Ectodermal cell (in vitro differentiated cells): Measurements from ENCODE around the gene ASPSCR1.
A peak's percentile ranks its signal among the peaks of the same experiment; 100 is the strongest.

Source experiments
- H3K27ac ChIP-seq: 2 replicates; pipeline ENCODE4 v1.7.0; 2013; ENCODE audit warnings: mild to moderate bottlenecking, low read depth, low read length; ENCODE audit not compliant: insufficient read depth, poor library complexity, severe bottlenecking
- H3K27me3 ChIP-seq: 2 replicates; pipeline ENCODE4 v1.7.0; 2013; ENCODE audit warnings: mild to moderate bottlenecking, low read length; ENCODE audit not compliant: insufficient read depth, control insufficient read depth, poor library complexity, severe bottlenecking
- H3K36me3 ChIP-seq: one replicate; pipeline ENCODE4 v1.7.0; 2013; ENCODE audit warnings: low read length; ENCODE audit not compliant: control insufficient read depth, insufficient read depth
- H3K4me1 ChIP-seq: one replicate; pipeline ENCODE4 v1.7.0; 2013; ENCODE audit warnings: low read length; ENCODE audit not compliant: control insufficient read depth, insufficient read depth
- H3K4me3 ChIP-seq: 2 replicates; pipeline ENCODE4 v1.7.0; 2013; ENCODE audit warnings: low read depth, low read length, control low read depth; ENCODE audit not compliant: insufficient read depth
- H3K9me3 ChIP-seq: 2 replicates; pipeline ENCODE4 v1.7.0; 2013; ENCODE audit warnings: mild to moderate bottlenecking, low read length, moderate library complexity; ENCODE audit not compliant: control insufficient read depth
- WGBS, 2 experiments: methylation state at CpG; one replicate each; pipeline ENCODE4 v1.1.7; 2013; ENCODE audit warnings: missing lambda C conversion rate in 2 of 2; 5-methylcytosine and 5-hydroxymethylcytosine counted together

ASPSCR1 gene

DNA sequence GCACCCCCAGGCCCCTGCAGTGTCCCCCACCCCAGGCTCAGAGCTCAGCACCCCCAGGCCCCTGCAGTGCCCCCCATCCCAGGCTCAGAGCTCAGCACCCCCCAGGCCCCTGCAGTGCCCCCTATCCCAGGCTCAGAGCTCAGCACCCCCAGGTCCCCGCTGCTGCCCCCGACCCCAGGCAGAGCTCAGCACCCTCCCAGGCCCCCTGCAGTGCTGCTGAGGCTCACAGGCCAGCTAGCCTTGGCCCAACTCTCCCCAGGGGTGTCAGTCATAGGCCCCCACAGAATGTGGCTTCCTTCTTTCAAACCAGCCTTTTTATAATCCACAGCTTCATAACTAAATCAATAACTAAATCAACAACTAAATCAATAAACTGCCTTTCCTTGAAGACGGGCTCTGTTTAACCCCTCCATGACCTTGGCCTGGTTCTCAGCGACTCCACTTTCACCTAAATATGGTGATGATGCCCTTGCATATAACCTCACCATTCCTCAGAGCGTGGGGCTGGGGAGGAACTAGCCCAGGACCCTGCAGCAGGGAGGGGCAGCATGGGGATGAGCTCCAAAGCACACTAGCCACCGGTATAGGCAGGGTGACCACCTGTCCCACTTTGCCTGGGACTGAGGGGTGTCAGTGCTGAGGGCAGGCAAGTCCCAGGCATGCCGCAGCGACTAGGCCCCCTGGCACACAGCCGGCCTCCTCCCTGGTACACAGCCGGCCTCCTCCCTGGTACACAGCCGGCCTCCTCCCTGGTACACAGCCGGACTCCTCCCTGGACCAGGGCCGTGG is 21.5 kb upstream of the ASPSCR1 start:
- H3K27me3 ChIP-seq = peaks cover 41% of the 10 kb centered on the region
- 91% methylated on average over 13 of the region's 13 CpGs for WGBS, 2 experiments
- no peak overlapping the region for H3K4me3 ChIP-seq
- no peaks in the 10 kb centered on the region for H3K4me1 ChIP-seq
- no peak overlapping the region for H3K27ac ChIP-seq
- no peaks in the 10 kb centered on the region for H3K9me3 ChIP-seq
- H3K36me3 ChIP-seq = no peaks in the 10 kb centered on the region

DNA sequence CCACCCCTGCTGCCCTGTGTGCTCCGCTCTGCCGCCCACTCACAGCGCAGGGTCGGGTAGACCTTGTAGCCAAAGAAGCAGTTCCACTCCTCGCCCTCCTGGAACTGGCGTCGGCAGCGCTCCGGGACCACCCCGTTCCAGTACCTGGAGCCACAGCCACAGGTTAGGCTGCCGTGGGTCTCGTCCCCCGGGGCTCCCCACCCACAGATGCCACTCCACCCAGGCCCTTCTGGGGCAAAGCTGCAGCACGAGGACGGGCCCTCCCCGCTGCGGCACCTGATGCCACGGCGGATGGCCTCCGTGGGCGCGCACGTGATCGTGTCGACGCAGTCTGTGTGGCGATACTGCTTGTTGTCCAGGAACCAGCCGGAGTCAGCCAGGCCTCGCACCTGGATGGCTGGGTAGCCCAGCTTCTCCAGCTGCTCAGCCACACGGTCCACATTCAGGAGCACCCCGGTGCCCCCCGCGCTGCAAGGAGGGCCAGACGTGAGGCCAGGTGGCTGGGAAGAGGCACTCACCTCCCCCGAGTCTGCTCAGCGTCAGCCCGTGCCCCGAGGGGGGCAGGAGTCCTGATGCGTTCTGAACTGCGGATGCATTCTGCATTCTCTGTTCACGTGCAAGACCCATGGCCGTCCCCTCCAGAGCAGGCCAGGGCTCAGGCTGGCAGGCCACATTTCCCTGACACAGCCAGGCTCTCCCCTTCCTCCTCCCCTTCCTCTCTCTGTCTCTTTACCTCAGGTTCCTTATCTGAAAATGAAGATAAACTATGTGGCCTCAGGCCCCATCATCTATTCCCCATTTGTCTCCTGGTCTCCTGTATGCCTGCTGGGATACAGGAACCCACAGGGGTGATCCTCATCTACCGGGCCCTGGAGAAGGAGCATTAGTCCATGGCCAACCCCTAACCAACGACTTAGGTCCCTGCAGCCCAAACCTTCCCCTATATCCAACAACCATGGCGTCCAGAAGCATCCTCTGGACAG is 20.5 kb upstream of the ASPSCR1 start:
- no peak overlapping the region for H3K4me3 ChIP-seq
- peaks cover 4% of the 10 kb centered on the region for H3K4me1 ChIP-seq
- no peaks in the 10 kb centered on the region for H3K9me3 ChIP-seq
- WGBS, 2 experiments = 85% methylated on average over 45 of the region's 45 CpGs
- no peak overlapping the region for H3K27ac ChIP-seq
- H3K27me3 ChIP-seq = peaks cover 51% of the 10 kb centered on the region
- no peaks in the 10 kb centered on the region for H3K36me3 ChIP-seq

DNA sequence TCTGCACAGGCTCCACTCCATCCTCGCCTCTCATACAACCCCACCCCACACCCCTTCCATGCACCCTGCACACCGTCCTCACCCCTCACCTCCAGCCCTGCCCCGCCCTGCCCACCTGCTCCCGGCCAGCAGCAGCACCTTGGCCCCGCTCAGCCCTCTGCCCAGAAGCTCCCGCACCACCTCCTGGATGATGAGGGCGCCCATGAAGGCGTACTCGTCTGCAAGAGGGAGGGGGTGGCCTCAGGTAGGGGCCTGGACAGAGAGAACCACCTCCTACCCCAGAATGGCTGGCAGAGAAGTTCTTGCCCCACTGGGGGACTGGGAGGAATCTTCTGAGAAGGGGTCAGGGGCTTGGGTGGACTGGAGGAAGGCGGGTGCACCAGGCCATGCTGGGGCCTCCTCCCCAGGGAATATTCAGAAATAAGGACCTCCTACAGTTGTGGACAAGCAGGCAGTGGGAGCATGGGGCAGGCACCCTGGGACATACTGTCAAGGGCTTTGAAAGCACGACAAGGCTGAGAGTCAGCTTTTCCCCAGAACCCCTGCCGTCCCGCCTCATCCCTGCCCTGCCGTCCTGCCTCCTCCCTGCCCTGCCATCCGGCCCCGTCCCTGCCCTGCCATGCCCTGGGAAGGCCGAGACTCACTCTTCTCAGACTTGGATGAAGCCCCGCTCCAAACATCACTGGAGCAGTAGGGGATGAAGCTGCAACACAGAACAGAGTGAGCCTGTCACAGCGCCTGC is 19.6 kb upstream of the ASPSCR1 start:
- Histone ChIP-seq H3K9me3 (no peaks in the 10 kb centered on the region), H3K4me1 (peaks cover 8% of the 10 kb centered on the region), H3K36me3 (no peaks in the 10 kb centered on the region), H3K27ac (no peak overlapping the region), H3K4me3 (no peak overlapping the region), H3K27me3 (peaks cover 60% of the 10 kb centered on the region)
- WGBS, 2 experiments = 84 to 85% methylated on average over 19 of the region's 19 CpGs

DNA sequence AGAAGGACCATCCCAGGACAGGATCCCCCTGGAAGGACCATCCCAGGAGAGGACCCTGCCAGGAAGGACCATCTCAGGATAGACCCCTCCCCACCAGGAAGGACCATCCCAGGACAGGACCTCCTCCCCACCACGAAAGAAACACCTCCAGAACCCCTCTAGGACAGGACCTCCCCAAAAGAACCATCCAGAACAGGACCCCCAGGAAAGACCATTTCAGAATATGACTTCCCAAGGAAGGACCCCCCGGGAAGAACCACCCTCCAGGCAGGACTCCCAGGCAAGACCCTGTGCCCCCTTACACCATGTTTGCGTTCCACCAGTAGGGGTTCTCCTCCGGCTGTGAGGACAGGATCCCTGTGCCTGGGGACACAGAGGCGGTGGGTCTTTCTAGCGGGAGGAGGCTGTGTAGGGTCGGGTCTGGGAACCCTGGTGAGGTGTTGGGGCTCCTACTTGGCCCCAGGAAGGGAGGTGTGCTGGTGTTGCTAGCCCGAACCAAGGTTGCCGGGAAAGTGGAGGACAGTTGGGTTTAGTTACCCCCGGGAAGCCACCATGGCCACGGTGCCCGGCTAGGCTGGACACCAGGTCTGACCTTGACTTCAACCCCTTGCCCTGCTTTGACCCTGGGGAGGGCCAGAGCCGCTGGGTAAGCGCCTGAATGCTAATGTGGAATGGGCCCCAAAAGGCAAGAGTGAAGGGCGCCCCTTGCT is 18.6 kb upstream of the ASPSCR1 start:
- WGBS, 2 experiments = 79 to 81% methylated on average over 15 of the region's 15 CpGs
- Histone ChIP-seq H3K4me3 (peak overlapping the region; percentile 25), H3K27ac (no peak overlapping the region), H3K9me3 (no peaks in the 10 kb centered on the region), H3K36me3 (no peaks in the 10 kb centered on the region), H3K4me1 (peaks cover 8% of the 10 kb centered on the region), H3K27me3 (peaks cover 70% of the 10 kb centered on the region)

DNA sequence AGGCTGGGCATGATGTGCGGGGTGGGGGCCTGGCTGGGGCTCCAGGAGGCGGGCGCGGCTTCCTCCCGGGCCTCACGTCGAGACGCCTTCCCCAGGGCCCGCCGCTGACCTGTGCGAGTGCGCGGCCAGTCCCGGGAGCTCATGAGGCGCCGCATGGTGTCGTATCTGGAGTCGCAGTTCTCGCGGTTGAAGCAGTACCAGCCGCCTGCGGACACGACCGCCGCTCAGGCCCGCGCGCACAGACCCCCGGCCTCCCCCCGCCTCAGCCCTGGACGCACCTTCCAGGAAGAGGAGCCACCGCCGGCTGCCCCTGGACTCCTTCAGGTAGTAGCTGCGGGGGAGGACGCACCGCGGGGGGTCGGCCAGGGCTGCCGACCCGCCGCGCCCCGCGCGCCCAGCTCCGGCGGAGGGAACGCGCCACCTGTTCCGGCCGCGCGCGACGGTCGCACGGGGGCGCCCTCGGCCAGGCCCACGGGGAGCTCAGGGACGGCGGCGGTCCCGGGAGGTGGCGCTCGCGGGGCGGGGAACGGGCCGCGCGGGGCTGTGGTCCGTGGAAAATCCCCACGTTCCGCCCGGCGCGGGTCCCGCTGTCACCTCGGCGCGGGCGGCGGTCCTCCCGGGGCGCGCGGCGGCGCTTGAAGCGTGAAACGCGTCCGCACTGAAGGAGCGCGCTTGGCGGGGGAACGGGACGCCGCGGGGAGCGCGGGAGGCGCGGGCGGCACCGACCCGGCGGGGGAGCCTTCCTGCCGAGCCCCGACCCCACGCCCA is 17.9 kb upstream of the ASPSCR1 start:
- no peaks in the 10 kb centered on the region for H3K36me3 ChIP-seq
- no peak overlapping the region for H3K27ac ChIP-seq
- 4 to 5% methylated on average over 112 of the region's 112 CpGs for WGBS, 2 experiments
- H3K9me3 ChIP-seq = no peaks in the 10 kb centered on the region
- peak overlapping the region; percentile 25 for H3K4me3 ChIP-seq
- H3K4me1 ChIP-seq = peaks cover 8% of the 10 kb centered on the region
- peaks cover 77% of the 10 kb centered on the region for H3K27me3 ChIP-seq

DNA sequence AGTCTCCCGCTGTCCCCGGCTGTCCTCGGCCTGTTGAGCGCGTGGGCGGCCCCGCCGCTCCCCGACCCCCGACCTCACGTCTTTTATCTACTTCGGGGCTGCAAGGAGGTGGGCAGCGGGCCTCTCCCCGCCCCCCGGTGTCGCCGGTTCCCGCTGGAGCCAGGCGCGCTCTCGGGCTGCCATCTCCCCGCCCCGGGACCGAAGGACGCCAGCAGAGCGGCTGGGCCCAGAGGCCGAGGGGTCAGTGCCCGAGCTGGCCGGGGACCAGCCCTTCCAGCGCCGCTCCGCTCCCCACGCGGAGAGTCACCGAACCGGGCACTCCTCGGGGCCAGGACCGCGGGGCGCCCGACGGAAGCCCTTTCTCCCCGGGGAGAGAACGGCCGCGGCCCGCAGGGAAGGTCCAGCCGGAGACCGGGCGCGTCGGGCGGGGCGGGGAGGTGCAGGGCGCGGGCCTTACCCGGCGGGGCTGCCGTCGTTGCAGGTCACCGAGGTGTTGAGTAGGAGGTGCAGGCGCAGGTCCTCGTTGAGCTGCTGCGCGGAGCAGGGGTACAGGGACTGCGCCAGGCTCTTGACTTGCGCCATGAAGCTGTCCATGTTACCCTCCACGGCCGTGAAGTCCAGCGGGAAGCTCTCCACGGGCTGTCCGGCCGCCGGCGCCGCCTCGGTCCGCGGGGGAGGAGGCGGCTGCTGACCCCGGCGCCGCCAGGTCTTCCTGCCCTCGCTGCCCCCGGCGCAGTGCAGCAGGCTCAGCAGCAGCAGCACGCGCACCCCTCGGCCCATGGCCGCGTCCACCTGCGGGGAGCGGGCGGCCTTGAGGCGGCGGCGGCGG is 17.1 kb upstream of the ASPSCR1 start:
- Histone ChIP-seq H3K4me1 (peaks cover 8% of the 10 kb centered on the region), H3K4me3 (peak overlapping the region; percentile 25), H3K27ac (no peak overlapping the region), H3K9me3 (no peaks in the 10 kb centered on the region), H3K27me3 (peaks cover 80% of the 10 kb centered on the region), H3K36me3 (no peaks in the 10 kb centered on the region)
- WGBS, 2 experiments = 5 to 6% methylated on average over 98 of the region's 98 CpGs

DNA sequence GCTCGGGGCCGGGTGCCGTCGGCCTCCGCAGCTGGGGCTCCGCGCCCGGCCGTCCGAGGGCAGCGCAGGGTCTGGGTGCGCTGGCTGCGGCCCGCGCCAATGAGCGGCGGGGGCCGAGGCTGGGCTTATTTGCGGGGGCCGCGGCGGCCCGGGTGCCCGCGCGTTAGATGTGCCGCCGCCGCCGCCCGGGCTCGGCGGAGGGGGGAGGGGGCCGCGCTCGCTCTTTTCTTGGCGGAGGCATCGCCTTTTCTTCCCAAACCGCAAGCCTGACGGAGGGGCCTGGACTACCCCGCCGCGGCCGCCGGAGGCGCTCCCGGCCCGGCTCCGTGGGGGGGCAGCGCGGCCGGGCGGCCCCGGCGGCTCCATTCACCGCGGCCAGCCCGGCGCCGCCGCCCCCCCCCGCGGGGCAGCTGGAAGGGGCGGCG is 16.3 kb upstream of the ASPSCR1 start, which contains the start of gene NOTUM:
NOTUM (minus strand) TSS at position 101 of the 425 bp plus-strand sequence. CDS start 278 bp downstream, outside the sequence.
- Histone ChIP-seq H3K27me3 (peaks cover 86% of the 10 kb centered on the region), H3K4me1 (peaks cover 8% of the 10 kb centered on the region), H3K4me3 (peak within 1 kb of the TSS; percentile 25), H3K36me3 (no peaks in the 10 kb centered on the region), H3K9me3 (no peaks in the 10 kb centered on the region), H3K27ac (no peak within 1 kb of the TSS)
- 1% methylated on average over 65 of the region's 65 CpGs for WGBS, 2 experiments

DNA sequence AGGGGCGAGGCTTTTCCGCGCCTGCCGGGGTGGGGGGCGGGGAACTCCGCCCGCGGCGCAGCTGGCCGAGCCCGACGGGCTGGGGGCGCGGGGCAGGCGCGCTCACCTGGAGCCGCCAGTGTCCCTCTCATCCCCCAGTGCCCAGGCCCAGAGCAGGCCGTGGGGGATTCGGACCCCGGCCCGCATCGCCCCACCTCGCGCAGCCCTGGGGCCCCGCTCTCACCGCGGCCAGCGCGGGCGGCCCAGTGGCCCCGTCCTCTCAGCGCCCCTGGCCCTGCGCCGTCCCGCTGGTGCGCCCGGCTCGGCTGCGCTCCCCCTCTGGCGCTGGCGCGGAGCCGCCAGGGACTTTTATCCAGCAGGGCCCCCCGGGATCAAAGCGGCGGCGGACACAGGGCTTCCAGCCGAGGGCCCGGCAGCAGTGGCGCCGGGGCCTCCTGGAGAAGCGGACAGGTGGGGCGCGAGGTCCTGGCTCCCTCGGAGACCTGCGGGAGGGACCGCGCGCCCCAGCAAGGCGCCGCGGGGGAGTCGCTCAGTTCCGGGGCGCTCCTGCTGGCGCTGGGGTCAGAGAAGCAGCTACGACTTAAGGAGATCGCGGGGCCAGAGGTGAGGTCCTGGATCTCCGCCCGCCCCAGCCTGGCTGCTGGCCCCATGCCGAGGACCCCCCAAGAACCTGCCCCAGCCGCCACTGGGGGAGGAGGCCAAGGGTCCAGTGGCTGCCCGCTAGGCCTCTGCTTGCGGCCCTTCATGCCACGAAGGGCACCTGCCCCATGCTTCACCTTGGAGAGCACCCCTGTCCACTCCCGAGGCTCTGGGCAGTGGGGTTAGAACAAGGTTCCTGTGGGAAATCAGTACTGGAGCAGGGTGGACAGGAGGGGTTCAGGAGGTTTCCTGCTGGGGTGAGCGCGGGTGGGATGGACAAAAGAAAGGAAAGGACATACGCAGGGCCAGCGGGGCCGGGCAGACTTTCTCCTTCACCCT is 15.6 kb upstream of the ASPSCR1 start:
- Histone ChIP-seq H3K9me3 (no peaks in the 10 kb centered on the region), H3K4me3 (peak overlapping the region; percentile 11), H3K27ac (no peak overlapping the region), H3K4me1 (peaks cover 13% of the 10 kb centered on the region), H3K36me3 (no peaks in the 10 kb centered on the region), H3K27me3 (peaks cover 93% of the 10 kb centered on the region)
- 16 to 17% methylated on average over 82 of the region's 82 CpGs for WGBS, 2 experiments
